Suprapubic skin (tissue), 4 donors: ENCODE measurements around the gene STOM. TPM values are rescaled to one million over a fixed set of nuclear protein-coding genes. Genes with fewer than 3 reads are reported as not detected.

Experiments used
- DNase-seq, 2 donors: peaks; one replicate each; pipeline ENCODE4 v3.0.0-alpha.2; 2019; ENCODE audit warnings: low spot score in 2 of 2
- H3K27ac ChIP-seq: fragments of 200-600 bp; sonication (generic); one replicate; pipeline ENCODE4 v1.5.1; 2019
- H3K27me3 ChIP-seq: fragments of 200-600 bp; sonication (generic); one replicate; pipeline ENCODE4 v1.5.1; 2019
- H3K36me3 ChIP-seq: fragments of 200-600 bp; sonication (generic); one replicate; pipeline ENCODE4 v1.5.1; 2019
- H3K4me1 ChIP-seq: fragments of 200-600 bp; sonication (generic); one replicate; pipeline ENCODE4 v1.5.1; 2019
- H3K4me3 ChIP-seq: fragments of 200-600 bp; sonication (generic); one replicate; pipeline ENCODE4 v1.5.1; 2019; ENCODE audit warnings: mild to moderate bottlenecking
- H3K9me3 ChIP-seq: fragments of 200-600 bp; sonication (generic); one replicate; pipeline ENCODE4 v1.5.1; 2019
- CTCF ChIP-seq, 2 donors: fragments of 200-600 bp in 1 of 2; fragments of 450-650 bp in 1 of 2; sonication (generic) in 1 of 2; IDR thresholded peaks; one replicate each; pipeline ENCODE4 v1.5.1; 2016 to 2019; ENCODE audit warnings: antibody characterized with exemption in 2 of 2, mild to moderate bottlenecking in 1 of 2, moderate library complexity in 1 of 2
- EP300 ChIP-seq: sonication (generic); formaldehyde crosslinking; IDR thresholded peaks from one replicate; pipeline ENCODE4 v1.6.1; 2017; ENCODE audit warnings: antibody characterized with exemption
- POLR2A ChIP-seq, 2 donors: fragments of 450-650 bp; IDR thresholded peaks; one replicate each; pipeline ENCODE4 v1.6.1; 2017; ENCODE audit warnings: antibody characterized with exemption in 2 of 2, mild to moderate bottlenecking in 2 of 2, moderate library complexity in 2 of 2
- POLR2AphosphoS5 ChIP-seq, 3 donors: sonication (generic); formaldehyde crosslinking; IDR thresholded peaks; one replicate each; pipeline ENCODE4 v1.6.1; 2017; ENCODE audit warnings: antibody characterized with exemption in 3 of 3
- WGBS: methylation state at CpG from one replicate; pipeline ENCODE4 v1.1.5; 2018; 5-methylcytosine and 5-hydroxymethylcytosine counted together
- total RNA-seq, 4 donors: library from RNA; depleted of rRNA; stranded (reverse); fragments of >200 nt; gene quantifications; one replicate each; pipeline ENCODE4 v1.1.0, GENCODE V29; 2016

Gene STOM
- total RNA-seq, 4 donors from 2014 or later = 166 to 238 (median 185) TPM

DNA sequence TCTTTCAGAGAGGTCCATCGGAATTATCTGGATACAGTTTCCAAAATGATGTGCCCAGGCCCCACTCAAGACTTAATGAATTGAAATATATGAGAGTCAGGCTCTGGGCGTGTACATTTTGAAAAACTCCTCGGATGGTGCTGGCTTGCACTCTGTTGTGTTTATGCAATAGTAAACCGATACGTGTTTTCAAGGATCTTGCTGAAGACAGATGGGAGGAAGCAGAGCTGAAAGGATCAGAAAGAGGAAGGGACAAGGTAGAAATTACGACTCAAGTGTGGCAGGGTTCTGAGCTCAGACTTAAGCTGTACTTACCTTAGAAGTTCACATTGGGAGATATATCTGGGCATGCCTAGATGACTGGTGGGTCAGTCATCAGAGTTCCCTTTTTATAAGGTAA is 13.7 kb upstream of the STOM start:
- Histone ChIP-seq H3K4me3 (no peak overlapping the region), H3K9me3 (no peaks in the 10 kb centered on the region), H3K4me1 (no peaks in the 10 kb centered on the region), H3K27ac (no peak overlapping the region), H3K36me3 (no peaks in the 10 kb centered on the region), H3K27me3 (no peaks in the 10 kb centered on the region)
- DNase-seq = no peak
- WGBS = 73% methylated on average over 6 of the region's 6 CpGs
- TF ChIP-seq POLR2AphosphoS5 (IDR thresholded peaks at IDR 0.05) (no peak), EP300 (no peak), CTCF (IDR thresholded peaks at IDR 0.05) (no peak), POLR2A (IDR thresholded peaks at IDR 0.05) (no peak)

DNA sequence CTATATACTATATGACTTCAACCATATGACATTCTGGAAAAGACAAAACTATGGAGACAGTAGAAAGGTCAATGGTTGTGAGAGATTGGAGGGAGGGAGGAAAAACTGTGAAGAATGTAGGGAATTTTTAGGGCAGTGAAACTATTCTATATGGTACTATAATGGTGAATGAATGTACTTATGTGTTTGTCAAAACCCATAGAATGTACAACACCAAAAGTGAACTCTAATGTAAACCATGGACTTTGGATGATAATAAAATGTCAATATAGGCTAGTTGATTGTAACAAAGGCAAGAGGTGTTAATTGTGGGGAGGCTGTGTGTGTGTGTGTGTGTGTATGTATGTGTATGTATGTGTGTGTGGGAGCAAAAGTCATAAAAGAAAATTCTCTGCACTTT is 10.8 kb upstream of the STOM start:
- no peaks in the 10 kb centered on the region for H3K36me3 ChIP-seq
- no peak for TF ChIP-seq POLR2A (IDR thresholded peaks at IDR 0.05)
- TF ChIP-seq CTCF (IDR thresholded peaks at IDR 0.05) = no peak
- no peak for TF ChIP-seq EP300
- TF ChIP-seq POLR2AphosphoS5 (IDR thresholded peaks at IDR 0.05) = no peak
- no peak overlapping the region for H3K4me3 ChIP-seq
- H3K9me3 ChIP-seq = no peaks in the 10 kb centered on the region
- DNase-seq = no peak
- no peak overlapping the region for H3K27ac ChIP-seq
- H3K27me3 ChIP-seq = no peaks in the 10 kb centered on the region
- peaks cover 3% of the 10 kb centered on the region for H3K4me1 ChIP-seq

DNA sequence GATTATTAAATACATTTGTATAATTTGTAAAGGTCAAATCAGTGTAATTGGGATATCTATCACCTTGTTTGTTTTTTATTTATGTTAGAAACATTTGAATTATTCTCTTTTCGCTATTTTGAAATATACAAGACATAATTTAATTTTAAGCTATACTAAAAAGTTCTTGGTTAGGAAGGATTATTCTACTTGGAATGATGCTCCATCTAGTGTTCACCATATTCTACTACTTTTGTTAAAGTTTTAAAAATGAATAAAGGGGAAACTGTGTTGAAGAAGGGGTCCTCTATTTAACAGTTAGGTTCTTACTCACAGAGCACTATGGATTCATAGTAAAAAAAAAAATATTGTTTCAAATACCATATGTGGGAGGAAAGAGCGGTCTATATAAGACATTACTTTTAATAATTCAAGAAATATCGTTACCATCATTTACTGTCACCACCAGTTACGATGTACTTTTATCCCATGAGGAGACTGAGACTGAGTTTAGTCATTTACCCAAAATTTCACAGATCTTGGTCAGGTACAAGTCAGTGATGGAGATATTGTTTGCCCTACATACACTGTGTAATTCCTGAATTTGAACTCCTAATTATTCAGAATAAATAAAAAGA is 6.3 kb upstream of the STOM start:
- Histone ChIP-seq H3K27me3 (no peaks in the 10 kb centered on the region), H3K27ac (no peak overlapping the region), H3K4me1 (peaks cover 43% of the 10 kb centered on the region), H3K9me3 (no peaks in the 10 kb centered on the region), H3K4me3 (no peak overlapping the region), H3K36me3 (no peaks in the 10 kb centered on the region)
- WGBS = 86% methylated on average over 4 of the region's 4 CpGs
- TF ChIP-seq CTCF (IDR thresholded peaks at IDR 0.05) (no peak), EP300 (no peak), POLR2A (IDR thresholded peaks at IDR 0.05) (no peak), POLR2AphosphoS5 (IDR thresholded peaks at IDR 0.05) (no peak)
- DNase-seq = no peak

DNA sequence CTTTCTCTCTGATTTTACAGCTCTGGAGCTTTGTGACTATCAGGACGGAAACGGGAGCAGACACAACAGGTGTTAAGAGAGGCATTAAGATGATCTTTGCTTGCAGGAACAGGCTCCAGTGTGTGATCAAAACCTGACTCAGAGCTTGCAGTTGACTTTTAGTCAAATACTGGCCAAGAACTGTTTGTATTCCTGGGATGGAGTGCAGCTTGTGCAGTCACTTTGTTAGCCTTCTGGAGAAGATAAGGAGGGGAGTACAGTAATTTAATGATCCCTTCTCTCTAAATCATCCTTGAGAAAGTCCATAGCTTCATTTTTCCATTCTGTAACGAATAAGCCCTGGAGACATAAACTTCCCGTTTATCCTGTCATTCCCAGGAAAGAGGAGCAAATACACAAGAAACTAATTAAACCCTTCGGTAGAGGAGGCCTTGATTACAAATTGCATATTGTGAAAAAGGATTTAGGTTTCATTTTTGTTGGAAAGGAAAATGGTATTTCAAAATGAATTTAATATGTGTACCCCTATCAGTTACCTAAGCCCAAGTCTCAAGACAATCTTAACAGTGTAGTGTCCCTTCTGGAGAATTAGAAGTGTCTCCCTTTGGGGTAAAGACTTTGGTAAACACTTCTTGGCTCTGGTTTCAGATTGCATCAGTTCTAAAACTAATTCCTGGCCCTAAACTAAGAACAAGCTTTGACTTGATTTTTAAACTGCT is 3.1 kb upstream of the STOM start:
- WGBS = 20% methylated on average over 5 of the region's 5 CpGs
- H3K4me3 ChIP-seq = no peak overlapping the region

More for the DNA sequence above, 3.1 kb upstream of the STOM start:
- TF ChIP-seq EP300 (no peak), POLR2A (IDR thresholded peaks at IDR 0.05) (no peak), POLR2AphosphoS5 (IDR thresholded peaks at IDR 0.05) (no peak), CTCF (IDR thresholded peaks at IDR 0.05) (no peak)
- Histone ChIP-seq H3K4me1 (peaks cover 67% of the 10 kb centered on the region), H3K9me3 (no peaks in the 10 kb centered on the region), H3K27ac (peak overlapping the region; percentile 98), H3K27me3 (no peaks in the 10 kb centered on the region), H3K36me3 (no peaks in the 10 kb centered on the region)
- DNase-seq = no peak
